ENCODE results near the gene LRMDA.

LRMDA gene

DNA sequence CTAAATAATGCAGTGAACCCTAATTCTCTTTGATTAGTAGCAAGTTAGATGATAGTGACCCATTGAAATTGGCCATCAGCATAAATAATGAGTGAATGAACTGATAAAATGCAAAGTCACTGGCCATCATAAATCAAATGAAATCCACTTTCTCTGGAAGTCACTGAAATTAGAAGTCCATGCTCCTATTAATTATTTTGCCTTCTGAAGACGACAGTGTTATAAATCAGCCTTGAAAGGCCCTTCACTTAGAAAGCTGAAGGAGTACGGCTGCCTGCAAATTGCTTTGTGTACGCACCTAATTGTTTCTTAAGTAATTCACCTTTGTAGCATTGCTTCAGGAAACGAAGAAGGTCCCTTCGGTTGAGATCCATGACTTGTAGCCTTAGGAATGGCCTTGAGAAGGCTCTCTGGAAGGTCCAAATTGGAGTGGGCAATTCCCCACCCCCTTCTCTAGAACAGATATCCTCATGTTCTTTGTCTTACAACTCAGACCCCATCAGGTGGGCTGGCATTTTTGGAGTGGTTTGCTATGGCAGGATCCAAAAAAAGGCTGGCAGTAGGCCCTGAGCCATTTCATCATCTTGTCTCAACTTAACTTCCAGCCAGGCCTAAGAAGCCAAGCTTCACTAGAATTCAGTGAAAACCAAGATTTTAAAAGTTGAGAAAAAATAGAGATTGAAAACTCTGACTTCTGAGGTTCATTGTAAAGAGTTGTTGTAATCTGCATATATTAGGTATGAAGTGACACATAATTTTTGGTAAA is 420.3 kb downstream of the LRMDA start (continued):
- TF ChIP-seq, protein P1, sequence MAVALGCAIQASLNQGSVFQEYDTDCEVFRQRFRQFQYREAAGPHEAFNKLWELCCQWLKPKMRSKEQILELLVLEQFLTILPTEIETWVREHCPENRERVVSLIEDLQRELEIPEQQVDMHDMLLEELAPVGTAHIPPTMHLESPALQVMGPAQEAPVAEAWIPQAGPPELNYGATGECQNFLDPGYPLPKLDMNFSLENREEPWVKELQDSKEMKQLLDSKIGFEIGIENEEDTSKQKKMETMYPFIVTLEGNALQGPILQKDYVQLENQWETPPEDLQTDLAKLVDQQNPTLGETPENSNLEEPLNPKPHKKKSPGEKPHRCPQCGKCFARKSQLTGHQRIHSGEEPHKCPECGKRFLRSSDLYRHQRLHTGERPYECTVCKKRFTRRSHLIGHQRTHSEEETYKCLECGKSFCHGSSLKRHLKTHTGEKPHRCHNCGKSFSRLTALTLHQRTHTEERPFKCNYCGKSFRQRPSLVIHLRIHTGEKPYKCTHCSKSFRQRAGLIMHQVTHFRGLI (tag by site-specific recombination; IDR thresholded peaks at IDR 0.05): no peak
- TF ChIP-seq ZNF169 (tag by site-specific recombination; IDR thresholded peaks at IDR 0.05) (no peak), ZNF76 (tag by site-specific recombination; IDR thresholded peaks at IDR 0.05; ENCODE audit: borderline replicate concordance, low read depth) (no peak)
- TF ChIP-seq, protein P2, sequence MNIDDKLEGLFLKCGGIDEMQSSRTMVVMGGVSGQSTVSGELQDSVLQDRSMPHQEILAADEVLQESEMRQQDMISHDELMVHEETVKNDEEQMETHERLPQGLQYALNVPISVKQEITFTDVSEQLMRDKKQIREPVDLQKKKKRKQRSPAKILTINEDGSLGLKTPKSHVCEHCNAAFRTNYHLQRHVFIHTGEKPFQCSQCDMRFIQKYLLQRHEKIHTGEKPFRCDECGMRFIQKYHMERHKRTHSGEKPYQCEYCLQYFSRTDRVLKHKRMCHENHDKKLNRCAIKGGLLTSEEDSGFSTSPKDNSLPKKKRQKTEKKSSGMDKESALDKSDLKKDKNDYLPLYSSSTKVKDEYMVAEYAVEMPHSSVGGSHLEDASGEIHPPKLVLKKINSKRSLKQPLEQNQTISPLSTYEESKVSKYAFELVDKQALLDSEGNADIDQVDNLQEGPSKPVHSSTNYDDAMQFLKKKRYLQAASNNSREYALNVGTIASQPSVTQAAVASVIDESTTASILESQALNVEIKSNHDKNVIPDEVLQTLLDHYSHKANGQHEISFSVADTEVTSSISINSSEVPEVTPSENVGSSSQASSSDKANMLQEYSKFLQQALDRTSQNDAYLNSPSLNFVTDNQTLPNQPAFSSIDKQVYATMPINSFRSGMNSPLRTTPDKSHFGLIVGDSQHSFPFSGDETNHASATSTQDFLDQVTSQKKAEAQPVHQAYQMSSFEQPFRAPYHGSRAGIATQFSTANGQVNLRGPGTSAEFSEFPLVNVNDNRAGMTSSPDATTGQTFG (tag by site-specific recombination; IDR thresholded peaks at IDR 0.05; ENCODE audit: borderline replicate concordance): no peak

DNA sequence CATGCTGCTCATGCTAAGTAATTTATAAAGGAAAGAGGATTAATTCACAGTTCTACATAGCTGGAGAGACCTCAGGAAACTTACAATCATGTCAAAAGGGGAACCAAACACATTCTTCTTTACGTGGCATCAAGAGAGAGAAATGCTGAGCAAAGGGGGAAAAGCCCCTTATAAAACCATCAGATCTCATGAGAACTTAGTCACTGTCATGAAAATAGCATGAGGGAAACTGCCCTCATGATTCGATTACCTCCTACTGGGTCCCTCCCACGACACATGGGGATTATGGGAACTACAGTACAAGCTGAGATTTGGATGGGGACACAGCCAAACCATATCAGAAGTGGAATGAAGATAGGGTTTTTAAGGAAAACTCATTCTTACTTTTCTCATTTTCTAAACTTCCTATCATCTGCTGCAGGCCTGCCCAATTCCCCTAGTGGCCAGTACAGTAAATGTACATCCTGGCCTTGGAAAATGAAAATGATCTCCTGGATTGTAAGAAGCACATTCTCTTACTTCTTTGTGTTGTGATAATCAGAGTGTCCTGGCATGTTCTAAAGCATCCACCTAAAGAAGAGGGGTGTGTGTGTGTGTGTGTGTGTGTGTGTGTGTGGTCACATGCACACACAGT is 421.5 kb downstream of the LRMDA start:
- Histone ChIP-seq H3K27ac (ENCODE audit: extremely low read depth, low read depth, low read length) (no peak overlapping the region), H3K4me3 (ENCODE audit: low read depth, low read length) (no peak overlapping the region), H3K36me3 (ENCODE audit: control insufficient read depth in 2 of 2, insufficient read depth in 1 of 2, low read length in 2 of 2) (no peaks in the 10 kb centered on the region), H3K4me1 (ENCODE audit: control insufficient read depth, insufficient read depth, low read length) (no peaks in the 10 kb centered on the region), H3K9me3 (ENCODE audit: control insufficient read depth, insufficient read depth, low read depth, low read length) (no peaks in the 10 kb centered on the region)
- TF ChIP-seq, protein P3, sequence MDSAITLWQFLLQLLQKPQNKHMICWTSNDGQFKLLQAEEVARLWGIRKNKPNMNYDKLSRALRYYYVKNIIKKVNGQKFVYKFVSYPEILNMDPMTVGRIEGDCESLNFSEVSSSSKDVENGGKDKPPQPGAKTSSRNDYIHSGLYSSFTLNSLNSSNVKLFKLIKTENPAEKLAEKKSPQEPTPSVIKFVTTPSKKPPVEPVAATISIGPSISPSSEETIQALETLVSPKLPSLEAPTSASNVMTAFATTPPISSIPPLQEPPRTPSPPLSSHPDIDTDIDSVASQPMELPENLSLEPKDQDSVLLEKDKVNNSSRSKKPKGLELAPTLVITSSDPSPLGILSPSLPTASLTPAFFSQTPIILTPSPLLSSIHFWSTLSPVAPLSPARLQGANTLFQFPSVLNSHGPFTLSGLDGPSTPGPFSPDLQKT (IDR thresholded peaks at IDR 0.05; ENCODE audit: borderline replicate concordance, low read depth, low read length): no peak
- TF ChIP-seq ZNF23 (tag by site-specific recombination; IDR thresholded peaks at IDR 0.05; ENCODE audit: borderline replicate concordance): no peak
- TF ChIP-seq, protein P4, sequence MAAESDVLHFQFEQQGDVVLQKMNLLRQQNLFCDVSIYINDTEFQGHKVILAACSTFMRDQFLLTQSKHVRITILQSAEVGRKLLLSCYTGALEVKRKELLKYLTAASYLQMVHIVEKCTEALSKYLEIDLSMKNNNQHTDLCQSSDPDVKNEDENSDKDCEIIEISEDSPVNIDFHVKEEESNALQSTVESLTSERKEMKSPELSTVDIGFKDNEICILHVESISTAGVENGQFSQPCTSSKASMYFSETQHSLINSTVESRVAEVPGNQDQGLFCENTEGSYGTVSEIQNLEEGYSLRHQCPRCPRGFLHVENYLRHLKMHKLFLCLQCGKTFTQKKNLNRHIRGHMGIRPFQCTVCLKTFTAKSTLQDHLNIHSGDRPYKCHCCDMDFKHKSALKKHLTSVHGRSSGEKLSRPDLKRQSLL (tag by site-specific recombination; IDR thresholded peaks at IDR 0.05): no peak
- no peak for TF ChIP-seq ZNF776 (tag by site-specific recombination; IDR thresholded peaks at IDR 0.05; ENCODE audit: borderline replicate concordance)
- no peak for TF ChIP-seq ZNF426 (tag by site-specific recombination; IDR thresholded peaks at IDR 0.05)
- ChIA-PET CTCF (interaction anchor here (0.5 to 1.2 kb wide), 4 partner anchors 9 to 945 kb away, joined by 3 to 6 read pairs (median 3); no protein-coding TSS in a partner anchor), POLR2A (no interaction called here)

DNA sequence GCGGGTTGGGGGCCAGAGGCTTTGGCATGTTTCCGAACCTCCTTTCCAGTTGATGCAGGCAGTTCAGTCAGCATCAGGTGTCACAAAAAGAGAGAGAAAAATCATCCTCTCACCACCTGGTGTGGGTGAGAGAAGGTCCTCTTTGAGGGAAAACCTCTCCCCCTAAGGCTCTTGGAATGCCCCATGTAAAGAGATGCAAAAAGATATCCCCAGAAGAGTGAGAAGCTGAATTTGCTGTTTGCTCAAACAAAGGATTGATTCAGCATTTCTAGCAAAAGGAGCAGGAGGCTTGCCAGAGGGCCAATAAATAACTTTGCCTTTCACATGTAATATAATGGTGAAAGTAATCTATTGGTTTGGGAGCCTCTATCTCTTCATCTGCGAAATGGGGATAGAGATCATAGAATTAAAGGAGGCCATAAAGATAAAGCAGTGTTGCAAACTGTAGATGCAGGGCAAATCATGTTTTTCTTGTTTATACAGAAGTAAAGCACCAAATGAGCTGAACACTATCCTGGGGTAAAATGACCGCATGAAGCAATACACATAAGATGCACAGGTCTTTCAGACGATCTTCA is 425.9 kb downstream of the LRMDA start:
- POLR2A ChIA-PET: no interaction called here
- no peak overlapping the region for H3K27ac ChIP-seq (ENCODE audit: extremely low read depth, low read depth, low read length)
- CTCF ChIA-PET: interaction anchor here (0.7 kb wide), 1 partner anchor 48 kb away, joined by 3 read pairs; no protein-coding TSS in a partner anchor

More for the DNA sequence above, 425.9 kb downstream of the LRMDA start:
- Histone ChIP-seq H3K36me3 (ENCODE audit: control insufficient read depth in 2 of 2, insufficient read depth in 1 of 2, low read length in 2 of 2) (no peaks in the 10 kb centered on the region), H3K4me1 (ENCODE audit: control insufficient read depth, insufficient read depth, low read length) (no peaks in the 10 kb centered on the region), H3K4me3 (ENCODE audit: low read depth, low read length) (no peak overlapping the region), H3K9me3 (ENCODE audit: control insufficient read depth, insufficient read depth, low read depth, low read length) (no peaks in the 10 kb centered on the region)
- TF ChIP-seq ZNF600 (tag by site-specific recombination; IDR thresholded peaks at IDR 0.05) (no peak), ZNF830 (tag by site-specific recombination; IDR thresholded peaks at IDR 0.05; ENCODE audit: low read depth) (no peak), REPIN1 (tag by site-specific recombination; IDR thresholded peaks at IDR 0.05; ENCODE audit: low read depth) (no peak), ZNF623 (tag by site-specific recombination; IDR thresholded peaks at IDR 0.05) (no peak), ZNF324 (tag by site-specific recombination; IDR thresholded peaks at IDR 0.05) (no peak), ZNF114 (tag by site-specific recombination; IDR thresholded peaks at IDR 0.05) (no peak), ZNF350 (tag by site-specific recombination; IDR thresholded peaks at IDR 0.05) (no peak), ZNF140 (tag by site-specific recombination; IDR thresholded peaks at IDR 0.05) (no peak)
- TF ChIP-seq, protein P2 (tag by site-specific recombination; IDR thresholded peaks at IDR 0.05; ENCODE audit: borderline replicate concordance): no peak
